HEK293 (cell line): ENCODE measurements around the gene DYNLT4.
A peak's percentile ranks its signal among the peaks of the same experiment; 100 is the strongest.

Experiments used
- CTCF ChIA-PET: fragments of 350-600 bp; formaldehyde crosslinking; extraction: SDS; loops from one replicate; lab custom pipeline; 2021; ENCODE audit warnings: antibody characterized with exemption; lab: Yijun Ruan, JAX
- POLR2A ChIA-PET: fragments of 300-600 bp; formaldehyde crosslinking; extraction: SDS; loops from one replicate; lab custom pipeline; 2020; ENCODE audit warnings: antibody characterized with exemption, inconsistent platforms; lab: Yijun Ruan, JAX
- H3K27ac ChIP-seq: fragments of 200-500 bp; sonication (Bioruptor generic); 2 replicates; pipeline ENCODE4 v1.5.1; 2014; ENCODE audit warnings: low read depth, low read length, control low read depth, inconsistent platforms; ENCODE audit errors: extremely low read depth
- H3K36me3 ChIP-seq, 2 experiments: fragments of 200-500 bp in 1 of 2; sonication (Bioruptor generic) in 1 of 2; 1 replicate in 1 of 2; 2 replicates in 1 of 2; pipeline ENCODE4 v1.5.1; 2014 to 2017; ENCODE audit warnings: inconsistent platforms in 2 of 2, low read length in 2 of 2; ENCODE audit not compliant: control insufficient read depth in 2 of 2, insufficient read depth in 1 of 2
- H3K4me1 ChIP-seq: fragments of 200-500 bp; sonication (Bioruptor generic); 2 replicates; pipeline ENCODE4 v1.5.1; 2014; ENCODE audit warnings: mild to moderate bottlenecking, low read length, inconsistent platforms; ENCODE audit not compliant: control insufficient read depth, insufficient read depth
- H3K4me3 ChIP-seq: 2 replicates; pipeline ENCODE4 v1.5.1; 2011; ENCODE audit warnings: low read depth, mild to moderate bottlenecking, control low read depth, low read length, moderate library complexity
- H3K9me3 ChIP-seq: fragments of 200-500 bp; sonication (Bioruptor generic); 2 replicates; pipeline ENCODE4 v1.5.1; 2014; ENCODE audit warnings: low read depth, low read length, inconsistent platforms; ENCODE audit not compliant: control insufficient read depth, insufficient read depth
- BCL11B ChIP-seq: fragments of 450-650 bp; formaldehyde crosslinking; IDR thresholded peaks from 2 replicates; pipeline ENCODE4 v1.5.1; 2016; ENCODE audit warnings: low read depth, missing biosample characterization, missing genetic modification characterization
- FEZF1 ChIP-seq: fragments of 450-650 bp; formaldehyde crosslinking; IDR thresholded peaks from 2 replicates; pipeline ENCODE4 v1.5.1; 2016; ENCODE audit warnings: missing biosample characterization, missing genetic modification characterization
- GLIS1 ChIP-seq: fragments of 450-650 bp; formaldehyde crosslinking; IDR thresholded peaks from 2 replicates; pipeline ENCODE4 v1.5.1; 2016; ENCODE audit warnings: missing biosample characterization, missing genetic modification characterization
- GLIS2 ChIP-seq: fragments of 450-650 bp; formaldehyde crosslinking; IDR thresholded peaks from 2 replicates; pipeline ENCODE4 v1.5.1; 2016; ENCODE audit warnings: missing biosample characterization, missing genetic modification characterization
- HOXA7 ChIP-seq: sonication (generic); formaldehyde crosslinking; IDR thresholded peaks from 2 replicates; pipeline ENCODE4 v1.8.1; 2022; ENCODE audit warnings: missing genetic modification reagents, borderline replicate concordance
- HOXC10 ChIP-seq: sonication (generic); formaldehyde crosslinking; IDR thresholded peaks from 2 replicates; pipeline ENCODE4 v1.8.1; 2023; ENCODE audit warnings: mild to moderate bottlenecking, missing genetic modification reagents
- KLF7 ChIP-seq: fragments of 450-650 bp; formaldehyde crosslinking; IDR thresholded peaks from 2 replicates; pipeline ENCODE4 v1.5.1; 2016; ENCODE audit warnings: missing biosample characterization, missing genetic modification characterization, borderline replicate concordance
- KLF9 ChIP-seq: fragments of 450-650 bp; formaldehyde crosslinking; IDR thresholded peaks from 2 replicates; pipeline ENCODE4 v1.5.1; 2016; ENCODE audit warnings: missing biosample characterization, missing genetic modification characterization, low read depth
- MEIS1 ChIP-seq: sonication (generic); formaldehyde crosslinking; IDR thresholded peaks from 2 replicates; pipeline ENCODE4 v1.8.1; 2022; ENCODE audit warnings: missing genetic modification reagents, mild to moderate bottlenecking, borderline replicate concordance
- MZF1 ChIP-seq: fragments of 450-650 bp; formaldehyde crosslinking; IDR thresholded peaks from 2 replicates; pipeline ENCODE4 v1.5.1; 2017; ENCODE audit warnings: missing biosample characterization, missing genetic modification characterization, borderline replicate concordance
- ZBTB21 ChIP-seq: fragments of 450-650 bp; formaldehyde crosslinking; IDR thresholded peaks from 2 replicates; pipeline ENCODE4 v1.5.1; 2017; ENCODE audit warnings: missing biosample characterization, missing genetic modification characterization
- ZFP41 ChIP-seq: fragments of 450-650 bp; formaldehyde crosslinking; IDR thresholded peaks from 2 replicates; pipeline ENCODE4 v1.5.1; 2016; ENCODE audit warnings: missing biosample characterization, missing genetic modification characterization, borderline replicate concordance
- ZNF157 ChIP-seq: fragments of 450-650 bp; formaldehyde crosslinking; IDR thresholded peaks from 2 replicates; pipeline ENCODE4 v1.5.1; 2016; ENCODE audit warnings: missing biosample characterization, missing genetic modification characterization
- ZNF2 ChIP-seq: fragments of 450-650 bp; formaldehyde crosslinking; IDR thresholded peaks from 2 replicates; pipeline ENCODE4 v1.5.1; 2016; ENCODE audit warnings: missing biosample characterization, missing genetic modification characterization
- ZNF248 ChIP-seq: fragments of 450-650 bp; formaldehyde crosslinking; IDR thresholded peaks from 2 replicates; pipeline ENCODE4 v1.5.1; 2017; ENCODE audit warnings: missing biosample characterization, missing genetic modification characterization
- ZNF266 ChIP-seq: fragments of 450-650 bp; formaldehyde crosslinking; IDR thresholded peaks from 2 replicates; pipeline ENCODE4 v1.5.1; 2016; ENCODE audit warnings: missing biosample characterization, missing genetic modification characterization, low read depth
- ZNF341 ChIP-seq: fragments of 450-650 bp; formaldehyde crosslinking; IDR thresholded peaks from 2 replicates; pipeline ENCODE4; 2016; ENCODE audit warnings: low read depth, missing biosample characterization, missing genetic modification characterization
- ZNF366 ChIP-seq: fragments of 450-650 bp; formaldehyde crosslinking; conservative IDR thresholded peaks from 2 replicates; pipeline ENCODE4 v1.5.1; 2016; ENCODE audit warnings: missing biosample characterization, missing genetic modification characterization
- ZNF404 ChIP-seq: fragments of 450-650 bp; formaldehyde crosslinking; IDR thresholded peaks from 2 replicates; pipeline ENCODE4 v1.5.1; 2017; ENCODE audit warnings: missing biosample characterization, missing genetic modification characterization
- ZNF514 ChIP-seq: fragments of 450-650 bp; formaldehyde crosslinking; IDR thresholded peaks from 2 replicates; pipeline ENCODE4 v1.5.1; 2016; ENCODE audit warnings: missing biosample characterization, missing genetic modification characterization
- ZNF530 ChIP-seq: fragments of 450-650 bp; formaldehyde crosslinking; IDR thresholded peaks from 2 replicates; pipeline ENCODE4 v1.5.1; 2016; ENCODE audit warnings: low read depth, missing biosample characterization, missing genetic modification characterization
- TF ChIP-seq, protein P1 (sequence below): fragments of 450-650 bp; formaldehyde crosslinking; IDR thresholded peaks from 2 replicates; pipeline ENCODE4; 2016; ENCODE audit warnings: missing biosample characterization, missing genetic modification characterization
- TF ChIP-seq, protein P2 (sequence below): fragments of 450-650 bp; formaldehyde crosslinking; IDR thresholded peaks from 2 replicates; pipeline ENCODE4 v1.5.1; 2017; ENCODE audit warnings: missing biosample characterization, missing genetic modification characterization
- TF ChIP-seq, protein P3 (sequence below): fragments of 450-650 bp; formaldehyde crosslinking; conservative IDR thresholded peaks from 2 replicates; pipeline ENCODE4 v1.5.1; 2016; ENCODE audit warnings: low read depth, missing biosample characterization, missing genetic modification characterization
- TF ChIP-seq, protein P4 (sequence below): fragments of 450-650 bp; formaldehyde crosslinking; IDR thresholded peaks from 2 replicates; pipeline ENCODE4 v1.5.1; 2016; ENCODE audit warnings: missing biosample characterization, missing genetic modification characterization
- TF ChIP-seq, protein P5 (sequence below): fragments of 450-650 bp; formaldehyde crosslinking; IDR thresholded peaks from 2 replicates; pipeline ENCODE4 v1.5.1; 2016; ENCODE audit warnings: missing biosample characterization, missing genetic modification characterization

The DYNLT4 gene

DNA sequence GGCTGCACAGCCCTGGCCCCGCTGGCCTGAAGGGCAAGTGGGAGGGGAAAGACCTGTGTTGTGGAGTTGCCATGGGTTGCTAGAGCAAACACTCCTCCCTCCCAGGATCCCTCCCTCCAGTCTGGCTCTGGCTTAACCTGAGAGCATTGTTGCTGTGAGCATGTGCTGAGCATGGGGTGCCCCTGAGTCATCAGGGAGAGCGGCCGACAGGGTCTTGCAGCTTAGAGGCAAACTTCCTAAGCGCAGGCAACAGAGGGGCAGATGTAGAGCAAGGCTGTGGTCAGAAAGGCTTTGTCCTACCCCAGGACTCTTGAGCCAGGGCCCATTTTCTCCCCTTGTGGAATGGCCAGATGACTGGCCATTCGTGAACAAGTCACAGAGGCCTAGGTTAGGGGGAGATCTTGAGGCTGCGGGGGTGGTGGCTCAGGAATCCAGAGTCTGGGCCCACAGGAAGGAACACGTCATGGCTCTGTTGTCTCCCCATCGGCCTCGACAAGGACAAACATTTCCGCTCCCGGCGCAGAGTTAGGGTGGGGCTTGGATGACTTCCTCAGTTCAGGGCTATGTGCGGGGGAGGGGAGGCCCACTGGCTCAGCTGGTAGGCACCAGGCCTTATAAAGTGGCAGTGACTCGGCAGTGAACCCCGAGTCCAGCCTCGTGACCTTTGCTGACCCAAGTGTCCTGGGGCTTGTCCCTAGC lies 362 bp upstream of the DYNLT4 start:
- peak overlapping the region; percentile 1 for H3K4me3 ChIP-seq
- peaks cover 0 to 51% of the 10 kb centered on the region in 2 experiments; a peak in 1 of 3 replicates for H3K36me3 ChIP-seq
- ChIA-PET POLR2A (interaction anchor here (0.6 to 4.0 kb wide), 15 partner anchors 8 to 693 kb away, joined by 3 to 84 read pairs (median 5); partner anchors contain the start of genes BEST4, CCDC163, EIF2B3 and MMACHC), CTCF (interaction anchor here (0.6 to 2.0 kb wide), 7 partner anchors 9 to 537 kb away, joined by 3 to 9 read pairs (median 3); no protein-coding TSS in a partner anchor)
- H3K4me1 ChIP-seq: peaks cover 19% of the 10 kb centered on the region
- H3K27ac ChIP-seq: peak overlapping the region; percentile 72
- H3K9me3 ChIP-seq: no peaks in the 10 kb centered on the region
- TF ChIP-seq, protein P1, sequence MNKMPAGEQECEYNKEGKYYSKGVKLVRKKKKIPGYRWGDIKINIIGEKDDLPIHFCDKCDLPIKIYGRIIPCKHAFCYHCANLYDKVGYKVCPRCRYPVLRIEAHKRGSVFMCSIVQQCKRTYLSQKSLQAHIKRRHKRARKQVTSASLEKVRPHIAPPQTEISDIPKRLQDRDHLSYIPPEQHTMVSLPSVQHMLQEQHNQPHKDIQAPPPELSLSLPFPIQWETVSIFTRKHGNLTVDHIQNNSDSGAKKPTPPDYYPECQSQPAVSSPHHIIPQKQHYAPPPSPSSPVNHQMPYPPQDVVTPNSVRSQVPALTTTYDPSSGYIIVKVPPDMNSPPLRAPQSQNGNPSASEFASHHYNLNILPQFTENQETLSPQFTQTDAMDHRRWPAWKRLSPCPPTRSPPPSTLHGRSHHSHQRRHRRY (tag by site-specific recombination): no peak
- TF ChIP-seq KLF7 (tag by site-specific recombination) (no peak), FEZF1 (tag by site-specific recombination) (no peak), ZNF514 (tag by site-specific recombination) (no peak), GLIS2 (tag by site-specific recombination) (peak; percentile 89), KLF9 (tag by site-specific recombination) (no peak), ZFP41 (tag by site-specific recombination) (no peak), MEIS1 (no peak), ZNF530 (tag by site-specific recombination) (no peak), HOXC10 (CRISPR knock-in tag) (no peak), ZBTB21 (tag by site-specific recombination) (peak; percentile 54; the same call in 1 of the 2 replicates), ZNF2 (tag by site-specific recombination) (0 out of 2 replicates have a peak, but pooled peaks have one; percentile 38), GLIS1 (tag by site-specific recombination) (peak; percentile 77), ZNF341 (tag by site-specific recombination) (no peak), BCL11B (0 out of 2 replicates have a peak, but pooled peaks have one; percentile 11), HOXA7 (CRISPR knock-in tag) (no peak), ZNF366 (tag by site-specific recombination) (peak; percentile 89), ZNF248 (tag by site-specific recombination) (no peak), ZNF266 (tag by site-specific recombination) (no peak), MZF1 (tag by site-specific recombination) (no peak), ZNF404 (tag by site-specific recombination) (no peak), ZNF157 (tag by site-specific recombination) (no peak)
- TF ChIP-seq, protein P2, sequence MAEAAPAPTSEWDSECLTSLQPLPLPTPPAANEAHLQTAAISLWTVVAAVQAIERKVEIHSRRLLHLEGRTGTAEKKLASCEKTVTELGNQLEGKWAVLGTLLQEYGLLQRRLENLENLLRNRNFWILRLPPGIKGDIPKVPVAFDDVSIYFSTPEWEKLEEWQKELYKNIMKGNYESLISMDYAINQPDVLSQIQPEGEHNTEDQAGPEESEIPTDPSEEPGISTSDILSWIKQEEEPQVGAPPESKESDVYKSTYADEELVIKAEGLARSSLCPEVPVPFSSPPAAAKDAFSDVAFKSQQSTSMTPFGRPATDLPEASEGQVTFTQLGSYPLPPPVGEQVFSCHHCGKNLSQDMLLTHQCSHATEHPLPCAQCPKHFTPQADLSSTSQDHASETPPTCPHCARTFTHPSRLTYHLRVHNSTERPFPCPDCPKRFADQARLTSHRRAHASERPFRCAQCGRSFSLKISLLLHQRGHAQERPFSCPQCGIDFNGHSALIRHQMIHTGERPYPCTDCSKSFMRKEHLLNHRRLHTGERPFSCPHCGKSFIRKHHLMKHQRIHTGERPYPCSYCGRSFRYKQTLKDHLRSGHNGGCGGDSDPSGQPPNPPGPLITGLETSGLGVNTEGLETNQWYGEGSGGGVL (tag by site-specific recombination): peak; percentile 34; the same call in 1 of the 2 replicates
- TF ChIP-seq, protein P3, sequence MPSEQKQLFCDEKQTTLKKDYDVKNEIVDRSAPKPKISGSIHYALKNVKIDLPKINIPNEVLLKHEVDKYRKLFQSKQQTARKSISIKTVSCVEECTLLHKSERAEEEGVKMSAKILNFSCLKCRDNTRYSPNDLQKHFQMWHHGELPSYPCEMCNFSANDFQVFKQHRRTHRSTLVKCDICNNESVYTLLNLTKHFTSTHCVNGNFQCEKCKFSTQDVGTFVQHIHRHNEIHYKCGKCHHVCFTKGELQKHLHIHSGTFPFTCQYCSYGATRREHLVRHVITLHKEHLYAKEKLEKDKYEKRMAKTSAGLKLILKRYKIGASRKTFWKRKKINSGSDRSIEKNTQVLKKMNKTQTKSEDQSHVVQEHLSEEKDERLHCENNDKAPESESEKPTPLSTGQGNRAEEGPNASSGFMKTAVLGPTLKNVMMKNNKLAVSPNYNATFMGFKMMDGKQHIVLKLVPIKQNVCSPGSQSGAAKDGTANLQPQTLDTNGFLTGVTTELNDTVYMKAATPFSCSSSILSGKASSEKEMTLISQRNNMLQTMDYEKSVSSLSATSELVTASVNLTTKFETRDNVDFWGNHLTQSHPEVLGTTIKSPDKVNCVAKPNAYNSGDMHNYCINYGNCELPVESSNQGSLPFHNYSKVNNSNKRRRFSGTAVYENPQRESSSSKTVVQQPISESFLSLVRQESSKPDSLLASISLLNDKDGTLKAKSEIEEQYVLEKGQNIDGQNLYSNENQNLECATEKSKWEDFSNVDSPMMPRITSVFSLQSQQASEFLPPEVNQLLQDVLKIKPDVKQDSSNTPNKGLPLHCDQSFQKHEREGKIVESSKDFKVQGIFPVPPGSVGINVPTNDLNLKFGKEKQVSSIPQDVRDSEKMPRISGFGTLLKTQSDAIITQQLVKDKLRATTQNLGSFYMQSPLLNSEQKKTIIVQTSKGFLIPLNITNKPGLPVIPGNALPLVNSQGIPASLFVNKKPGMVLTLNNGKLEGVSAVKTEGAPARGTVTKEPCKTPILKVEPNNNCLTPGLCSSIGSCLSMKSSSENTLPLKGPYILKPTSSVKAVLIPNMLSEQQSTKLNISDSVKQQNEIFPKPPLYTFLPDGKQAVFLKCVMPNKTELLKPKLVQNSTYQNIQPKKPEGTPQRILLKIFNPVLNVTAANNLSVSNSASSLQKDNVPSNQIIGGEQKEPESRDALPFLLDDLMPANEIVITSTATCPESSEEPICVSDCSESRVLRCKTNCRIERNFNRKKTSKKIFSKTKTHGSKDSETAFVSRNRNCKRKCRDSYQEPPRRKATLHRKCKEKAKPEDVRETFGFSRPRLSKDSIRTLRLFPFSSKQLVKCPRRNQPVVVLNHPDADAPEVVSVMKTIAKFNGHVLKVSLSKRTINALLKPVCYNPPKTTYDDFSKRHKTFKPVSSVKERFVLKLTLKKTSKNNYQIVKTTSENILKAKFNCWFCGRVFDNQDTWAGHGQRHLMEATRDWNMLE (tag by site-specific recombination): peak; percentile 51
- TF ChIP-seq, protein P4, sequence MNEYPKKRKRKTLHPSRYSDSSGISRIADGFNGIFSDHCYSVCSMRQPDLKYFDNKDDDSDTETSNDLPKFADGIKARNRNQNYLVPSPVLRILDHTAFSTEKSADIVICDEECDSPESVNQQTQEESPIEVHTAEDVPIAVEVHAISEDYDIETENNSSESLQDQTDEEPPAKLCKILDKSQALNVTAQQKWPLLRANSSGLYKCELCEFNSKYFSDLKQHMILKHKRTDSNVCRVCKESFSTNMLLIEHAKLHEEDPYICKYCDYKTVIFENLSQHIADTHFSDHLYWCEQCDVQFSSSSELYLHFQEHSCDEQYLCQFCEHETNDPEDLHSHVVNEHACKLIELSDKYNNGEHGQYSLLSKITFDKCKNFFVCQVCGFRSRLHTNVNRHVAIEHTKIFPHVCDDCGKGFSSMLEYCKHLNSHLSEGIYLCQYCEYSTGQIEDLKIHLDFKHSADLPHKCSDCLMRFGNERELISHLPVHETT (tag by site-specific recombination): 0 out of 2 replicates have a peak, but pooled peaks have one; percentile 15
- TF ChIP-seq, protein P5, sequence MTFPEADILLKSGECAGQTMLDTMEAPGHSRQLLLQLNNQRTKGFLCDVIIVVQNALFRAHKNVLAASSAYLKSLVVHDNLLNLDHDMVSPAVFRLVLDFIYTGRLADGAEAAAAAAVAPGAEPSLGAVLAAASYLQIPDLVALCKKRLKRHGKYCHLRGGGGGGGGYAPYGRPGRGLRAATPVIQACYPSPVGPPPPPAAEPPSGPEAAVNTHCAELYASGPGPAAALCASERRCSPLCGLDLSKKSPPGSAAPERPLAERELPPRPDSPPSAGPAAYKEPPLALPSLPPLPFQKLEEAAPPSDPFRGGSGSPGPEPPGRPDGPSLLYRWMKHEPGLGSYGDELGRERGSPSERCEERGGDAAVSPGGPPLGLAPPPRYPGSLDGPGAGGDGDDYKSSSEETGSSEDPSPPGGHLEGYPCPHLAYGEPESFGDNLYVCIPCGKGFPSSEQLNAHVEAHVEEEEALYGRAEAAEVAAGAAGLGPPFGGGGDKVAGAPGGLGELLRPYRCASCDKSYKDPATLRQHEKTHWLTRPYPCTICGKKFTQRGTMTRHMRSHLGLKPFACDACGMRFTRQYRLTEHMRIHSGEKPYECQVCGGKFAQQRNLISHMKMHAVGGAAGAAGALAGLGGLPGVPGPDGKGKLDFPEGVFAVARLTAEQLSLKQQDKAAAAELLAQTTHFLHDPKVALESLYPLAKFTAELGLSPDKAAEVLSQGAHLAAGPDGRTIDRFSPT (tag by site-specific recombination): peak; percentile 57; the same call in 1 of the 2 replicates
